ENCODE measurements around the gene ZNF584.
A peak's percentile ranks its signal among the peaks of the same experiment; 100 is the strongest.

DNA sequence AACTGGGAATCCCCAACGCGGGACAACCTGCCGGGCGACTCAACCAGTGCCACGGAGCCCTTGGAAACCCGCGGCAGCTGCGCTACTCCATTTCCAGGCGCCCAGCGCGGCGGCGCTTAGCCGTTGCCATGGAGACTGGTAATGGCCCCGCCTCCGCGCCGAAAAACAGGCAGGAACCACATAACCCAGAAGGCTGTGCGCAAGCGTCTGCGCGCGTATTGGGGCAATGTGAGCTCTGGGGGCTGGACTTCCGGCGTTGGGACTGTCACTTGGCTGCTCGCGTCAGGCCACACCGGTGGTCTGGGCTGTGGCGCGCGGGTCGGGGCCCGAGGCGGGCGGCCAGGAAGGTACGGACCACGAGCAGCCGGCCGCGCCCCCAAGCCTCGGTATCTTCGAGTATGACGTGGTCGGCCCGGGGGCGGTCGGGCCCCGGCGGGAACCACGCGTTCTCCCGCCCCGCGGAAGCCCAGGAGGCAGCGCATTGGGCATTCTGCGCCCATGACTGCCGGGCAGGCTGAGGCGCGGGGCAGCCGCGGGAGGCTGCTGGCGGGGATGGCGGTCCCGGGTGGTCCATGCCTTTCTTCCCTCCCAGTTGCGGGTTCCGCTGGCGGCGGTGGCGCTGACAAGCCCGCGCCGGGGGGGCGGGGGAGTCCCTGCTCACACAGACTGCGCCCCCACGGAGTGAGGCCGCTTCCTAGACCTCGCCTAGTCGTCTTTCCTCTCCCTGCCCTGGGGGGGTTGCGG, 43.1 kb downstream of the ZNF584 start, which contains the start of gene ZNF324B:
- no peak for TF ChIP-seq ZBTB4 (CRISPR knock-in tag; IDR thresholded peaks at IDR 0.05)
- peak; percentile 86 for TF ChIP-seq YY1 (IDR thresholded peaks at IDR 0.05; ENCODE audit: low read depth, low read length)
- peak; percentile 82 for TF ChIP-seq SP1 (IDR thresholded peaks at IDR 0.05; ENCODE audit: low read depth, low read length)
- peak; percentile 52 for TF ChIP-seq NRF1 (conservative IDR thresholded peaks at IDR 0.05; ENCODE audit: low read depth, low read length)
